Measurements from ENCODE around the gene CHD1.

Gene CHD1

GRCh38 chr5:98804066-98804465 lies 124.7 kb downstream of the CHD1 start:
- no peak for FAIRE-seq
- no peak for TF ChIP-seq POLR2AphosphoS5 (IDR thresholded peaks at IDR 0.05; ENCODE audit: low read depth, low read length)
- TF ChIP-seq POU2F2 (IDR thresholded peaks at IDR 0.05; ENCODE audit: low read depth, low read length): no peak
- TF ChIP-seq TAF1 (IDR thresholded peaks at IDR 0.05; ENCODE audit: low read depth, low read length): no peak
- no peak for TF ChIP-seq POLR2A (IDR thresholded peaks at IDR 0.05; ENCODE audit: low read depth, low read length)
- no peak for TF ChIP-seq SPI1 (IDR thresholded peaks at IDR 0.05; ENCODE audit: low read depth, low read length)
- TF ChIP-seq PAX5 (IDR thresholded peaks at IDR 0.05; ENCODE audit: insufficient read depth, low read length, severe bottlenecking): no peak

More at GRCh38 chr5:98804066-98804465, 124.7 kb downstream of the CHD1 start:
- no peak for DNase-seq (ENCODE audit: insufficient read length, low spot score)

Data from GM12891 (cell line).